Ascending aorta (tissue), 2 donors: Measurements from ENCODE around the gene TEX52. TPM values are rescaled to one million over a fixed set of nuclear protein-coding genes. Genes with fewer than 3 reads are reported as not detected.

Experiments used
- DNase-seq, 2 donors: peaks; one replicate each; pipeline ENCODE4 v3.0.0-alpha.2; 2019; ENCODE audit warnings: low spot score in 2 of 2
- H3K27ac ChIP-seq, 2 donors: fragments of 200-600 bp; sonication (generic); one replicate each; pipeline ENCODE4 v1.5.1; 2016 to 2017; ENCODE audit warnings: mild to moderate bottlenecking in 1 of 2
- H3K27me3 ChIP-seq: fragments of 200-600 bp; sonication (generic); one replicate; pipeline ENCODE4 v1.5.1; 2017
- H3K36me3 ChIP-seq, 2 donors: fragments of 200-600 bp; sonication (generic); one replicate each; pipeline ENCODE4 v1.5.1; 2016
- H3K4me1 ChIP-seq, 2 donors: fragments of 200-600 bp; sonication (generic); one replicate each; pipeline ENCODE4 v1.5.1; 2016 to 2017; ENCODE audit warnings: mild to moderate bottlenecking in 1 of 2
- H3K4me3 ChIP-seq, 2 donors: fragments of 200-600 bp; sonication (generic); one replicate each; pipeline ENCODE4 v1.5.1; 2016 to 2017; ENCODE audit warnings: mild to moderate bottlenecking in 1 of 2
- H3K9me3 ChIP-seq, 2 donors: fragments of 200-600 bp; sonication (generic); one replicate each; pipeline ENCODE4 v1.5.1; 2016
- CTCF ChIP-seq, 3 experiments: fragments of 200-600 bp in 2 of 3; fragments of 450-650 bp in 1 of 3; sonication (generic) in 2 of 3; IDR thresholded peaks; one replicate each; pipeline ENCODE4 v1.5.1; 2016 to 2019; ENCODE audit warnings: antibody characterized with exemption in 3 of 3, mild to moderate bottlenecking in 1 of 3, moderate library complexity in 1 of 3
- intact Hi-C: fragments of 100-400 bp; cut with DNase I; formaldehyde crosslinking; loops from one replicate; pipeline ENCODE4 v1.15.1; 2023
- total RNA-seq: library from RNA; depleted of rRNA; stranded (reverse); fragments of >200 nt; gene quantifications from one replicate; pipeline ENCODE4 v1.1.0, GENCODE V29; 2016

Gene TEX52
- total RNA-seq: not detected

DNA sequence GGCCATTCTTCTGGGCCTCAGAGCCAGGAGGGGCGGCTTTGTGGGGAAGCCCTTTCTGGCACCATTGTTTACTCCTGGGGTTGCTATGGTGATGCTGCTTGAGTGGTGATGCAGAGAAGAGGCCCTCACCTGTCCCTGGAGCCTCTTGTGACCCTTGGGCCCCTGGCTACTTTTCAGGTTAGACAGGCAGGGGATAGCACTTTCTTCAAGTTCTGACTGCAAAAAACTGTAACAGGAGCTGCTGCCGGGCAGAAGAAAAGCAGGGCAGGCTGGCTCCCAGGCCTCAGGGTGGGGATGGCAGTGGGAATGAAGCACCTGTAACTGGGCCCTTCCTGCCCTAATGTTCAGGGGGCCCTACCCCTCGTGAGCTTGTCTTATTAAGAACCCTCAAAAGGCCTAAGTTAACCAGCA lies at the start of gene TEX52:
TSS of gene TEX52 (minus strand) at position 19 of the 411 bp plus-strand sequence. CDS start at position 6, 13 bp downstream.
- no peaks in the 10 kb centered on the region for H3K27me3 ChIP-seq
- no peak for DNase-seq
- no peak for TF ChIP-seq CTCF (IDR thresholded peaks at IDR 0.05)
- intact Hi-C loops: no loop called here
- H3K9me3 ChIP-seq: no peaks in the 10 kb centered on the region
- no peak within 1 kb of the TSS for H3K27ac ChIP-seq
- H3K4me3 ChIP-seq: no peak within 1 kb of the TSS
- peaks cover 0 to 2% of the 10 kb centered on the region in 2 donors for H3K4me1 ChIP-seq
- H3K36me3 ChIP-seq: no peaks in the 10 kb centered on the region

DNA sequence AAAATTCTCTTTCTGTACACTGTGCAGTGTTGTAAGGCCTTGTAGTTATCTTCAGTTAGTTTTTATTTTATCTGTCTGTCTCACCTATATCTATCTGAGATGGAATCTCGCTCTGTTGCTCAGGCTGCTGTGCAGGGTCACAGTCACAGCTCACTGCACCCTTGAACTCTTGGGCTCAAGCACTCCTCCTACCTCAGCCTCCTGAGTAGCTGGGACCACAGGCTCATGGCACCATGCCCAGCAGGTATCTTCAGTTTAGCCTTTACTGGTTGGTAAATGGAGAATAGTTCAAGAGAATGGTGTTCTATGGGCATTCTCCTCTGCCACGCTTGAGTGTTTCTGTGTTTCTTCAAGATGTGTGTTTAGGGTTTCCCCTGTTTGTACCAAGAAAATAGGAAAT lies 47.4 kb upstream of the TEX52 start:
- no peak for TF ChIP-seq CTCF (IDR thresholded peaks at IDR 0.05)
- intact Hi-C loops: no loop called here
- DNase-seq: no peak
- peaks cover 0 to under 1% of the 10 kb centered on the region in 2 donors for H3K36me3 ChIP-seq
- H3K9me3 ChIP-seq: no peaks in the 10 kb centered on the region
- no peak overlapping the region for H3K27ac ChIP-seq
- peaks cover 0 to 5% of the 10 kb centered on the region in 2 donors for H3K4me1 ChIP-seq
- no peak overlapping the region for H3K4me3 ChIP-seq
- H3K27me3 ChIP-seq: no peaks in the 10 kb centered on the region

DNA sequence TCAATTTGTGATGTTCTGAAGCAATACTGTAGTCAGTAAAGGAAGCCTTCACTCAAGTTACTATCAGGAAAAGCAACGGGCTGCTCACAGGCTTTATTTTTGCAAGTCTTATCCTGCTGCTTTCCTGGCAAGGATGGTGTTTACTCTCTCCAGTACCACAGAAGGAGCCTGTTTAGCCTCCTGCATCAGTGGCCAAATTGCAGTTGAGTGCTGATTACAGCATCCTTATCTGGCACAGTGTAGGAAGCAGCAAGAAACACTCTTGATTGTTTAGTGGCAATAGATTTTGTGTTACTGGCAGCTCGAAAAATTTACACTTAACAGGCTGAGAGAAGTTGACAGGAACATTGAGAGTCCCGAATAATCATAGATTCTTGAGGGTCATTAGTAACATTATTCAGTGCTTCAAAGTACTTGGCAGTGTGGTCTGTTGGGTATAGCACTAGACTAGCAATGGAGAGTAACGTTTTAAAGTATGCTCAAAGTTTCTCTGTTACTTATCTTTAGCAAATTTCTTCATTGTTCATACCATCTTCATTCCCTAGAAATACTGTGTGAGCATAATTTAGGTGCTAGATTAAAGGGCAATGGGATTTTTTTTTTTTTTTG lies 45.5 kb upstream of the TEX52 start:
- H3K36me3 ChIP-seq: no peaks in the 10 kb centered on the region
- no peak overlapping the region for H3K4me3 ChIP-seq
- no peaks in the 10 kb centered on the region for H3K27me3 ChIP-seq
- intact Hi-C loops: no loop called here
- peaks cover 0 to 5% of the 10 kb centered on the region in 2 donors for H3K4me1 ChIP-seq
- no peak for DNase-seq
- TF ChIP-seq CTCF (IDR thresholded peaks at IDR 0.05): no peak
- no peaks in the 10 kb centered on the region for H3K9me3 ChIP-seq
- no peak overlapping the region for H3K27ac ChIP-seq

- no peaks in the 10 kb centered on the region for H3K27me3 ChIP-seq
- no peak for DNase-seq
- H3K4me3 ChIP-seq: no peak overlapping the region
- intact Hi-C loops: no loop called here
- peaks cover 0 to 12% of the 10 kb centered on the region in 2 donors for H3K4me1 ChIP-seq
- H3K27ac ChIP-seq: no peak overlapping the region
- no peaks in the 10 kb centered on the region for H3K36me3 ChIP-seq
- H3K9me3 ChIP-seq: no peaks in the 10 kb centered on the region
- TF ChIP-seq CTCF (IDR thresholded peaks at IDR 0.05): no peak
Measured at GRCh38 chr12:2900642-2901041, 43.8 kb upstream of the TEX52 start.

DNA sequence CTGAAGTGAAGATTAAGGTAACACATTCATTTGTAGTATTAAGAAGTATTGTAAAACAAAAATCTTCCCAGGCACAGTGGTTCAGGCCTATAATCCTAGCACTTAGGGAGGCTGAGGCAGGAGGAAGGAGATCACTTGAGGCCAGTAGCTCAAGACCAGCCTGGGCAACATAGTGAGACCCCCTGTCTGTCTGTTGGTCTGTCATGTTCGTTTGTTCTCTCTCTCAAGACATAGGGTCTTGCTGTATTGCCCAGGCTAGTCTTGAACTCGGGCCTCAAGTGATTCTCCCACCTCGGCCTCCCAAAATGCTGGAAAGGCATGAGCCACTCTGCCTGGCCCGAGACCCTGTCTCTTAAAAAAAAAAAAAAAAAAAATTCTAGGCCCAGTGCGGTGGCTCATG lies 40.6 kb upstream of the TEX52 start:
- Histone ChIP-seq H3K4me1 (peaks cover 0 to 25% of the 10 kb centered on the region in 2 donors), H3K36me3 (no peaks in the 10 kb centered on the region), H3K27ac (no peak overlapping the region), H3K4me3 (no peak overlapping the region), H3K9me3 (no peaks in the 10 kb centered on the region), H3K27me3 (no peaks in the 10 kb centered on the region)
- no peak for TF ChIP-seq CTCF (IDR thresholded peaks at IDR 0.05)
- intact Hi-C loops: loop anchor here (10.0 kb wide), 2 partner anchors 357 to 1377 kb away; partner anchors contain the start of gene CCND2
- DNase-seq: no peak
